GM18508 (cell line): Measurements from ENCODE around the gene CPNE8.

Experiments used
- ATAC-seq: cut with Tn5 transposase; IDR thresholded peaks from one replicate; pipeline ENCODE4 v1.9.1; 2021; ENCODE audit warnings: moderate number of reproducible peaks; ENCODE audit not compliant: insufficient read depth, unreplicated experiment

CPNE8 gene

GRCh38 chr12:38898001-38898684 is 7.2 kb downstream of the CPNE8 start:
- no peak for ATAC-seq

GRCh38 chr12:38895446-38895845 is 9.9 kb downstream of the CPNE8 start:
- no peak for ATAC-seq

- ATAC-seq, result no peak
Observed at GRCh38 chr12:38892976-38893375, 12.4 kb downstream of the CPNE8 start.

GRCh38 chr12:38892087-38892786 is 13.2 kb downstream of the CPNE8 start:
- peak; percentile 55 for ATAC-seq

- no peak for ATAC-seq
Observed at GRCh38 chr12:38890102-38890855, 15.1 kb downstream of the CPNE8 start.

- ATAC-seq, result no peak
Observed at GRCh38 chr12:38889297-38889815, 16.0 kb downstream of the CPNE8 start.

- no peak for ATAC-seq
Observed at GRCh38 chr12:38887770-38888169, 17.6 kb downstream of the CPNE8 start.

GRCh38 chr12:38886931-38887330 is 18.5 kb downstream of the CPNE8 start:
- ATAC-seq, result no peak

GRCh38 chr12:38886064-38886463 is 19.3 kb downstream of the CPNE8 start:
- ATAC-seq, result no peak

GRCh38 chr12:38884666-38885065 is 20.7 kb downstream of the CPNE8 start:
- ATAC-seq, result no peak

GRCh38 chr12:38883629-38884134 is 21.7 kb downstream of the CPNE8 start:
- ATAC-seq, result no peak

GRCh38 chr12:38880288-38880687 is 25.1 kb downstream of the CPNE8 start:
- no peak for ATAC-seq

GRCh38 chr12:38878986-38879385 is 26.4 kb downstream of the CPNE8 start:
- ATAC-seq, result no peak

- no peak for ATAC-seq
Observed at GRCh38 chr12:38878333-38878705, 27.1 kb downstream of the CPNE8 start.

GRCh38 chr12:38875586-38876228 is 29.7 kb downstream of the CPNE8 start:
- no peak for ATAC-seq

GRCh38 chr12:38872561-38872960 is 32.8 kb downstream of the CPNE8 start:
- ATAC-seq, result no peak

GRCh38 chr12:38872156-38872555 is 33.2 kb downstream of the CPNE8 start:
- no peak for ATAC-seq

GRCh38 chr12:38869036-38869435 is 36.4 kb downstream of the CPNE8 start:
- ATAC-seq, result no peak

GRCh38 chr12:38850461-38850860 is 54.9 kb downstream of the CPNE8 start:
- no peak for ATAC-seq

GRCh38 chr12:38847247-38847646 is 58.1 kb downstream of the CPNE8 start:
- no peak for ATAC-seq
